Measurements from ENCODE around the gene UNC13B. TPM values are rescaled to one million over a fixed set of nuclear protein-coding genes. Genes with fewer than 3 reads are reported as not detected.
"Not testable (repeated sequence)": the region's sequence is repeated elsewhere in the genome, so short reads cannot be mapped to it uniquely, and the experiment has no call there.

UNC13B gene
- total RNA-seq, 6 experiments from 2014 or later, result 18.2 to 21.4 (median 19.7) TPM

DNA sequence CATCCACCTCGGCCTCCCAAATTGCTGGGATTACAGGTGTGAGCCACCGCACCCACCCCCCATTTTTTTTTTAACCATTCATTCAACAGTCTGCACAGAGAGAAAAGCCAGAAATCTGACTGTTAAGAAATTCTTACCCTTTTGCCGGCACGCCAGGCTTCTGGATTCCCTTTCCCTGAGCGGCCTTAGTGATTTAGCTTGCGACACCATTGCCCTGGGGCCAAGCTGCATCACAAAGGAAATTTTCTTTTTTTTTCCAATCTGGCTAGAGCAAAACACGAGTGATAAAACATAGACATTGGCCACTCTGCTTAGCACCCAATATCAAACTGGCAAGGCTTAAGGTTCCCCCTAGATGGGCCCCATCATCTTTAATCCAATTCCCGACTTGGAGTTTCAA is 24.9 kb upstream of the UNC13B start:
- peaks cover 11% of the 10 kb centered on the region for H3K36me3 Mint-ChIP-seq (ENCODE audit: low read depth)
- H3K27me3 Mint-ChIP-seq (ENCODE audit: insufficient read depth), result peaks cover 3% of the 10 kb centered on the region; the same call in 1 of the 2 replicates
- H3K27ac Mint-ChIP-seq, result no peak overlapping the region
- H3K9me3 Mint-ChIP-seq, result peaks cover 28% of the 10 kb centered on the region
- TF ChIP-seq, protein P1, sequence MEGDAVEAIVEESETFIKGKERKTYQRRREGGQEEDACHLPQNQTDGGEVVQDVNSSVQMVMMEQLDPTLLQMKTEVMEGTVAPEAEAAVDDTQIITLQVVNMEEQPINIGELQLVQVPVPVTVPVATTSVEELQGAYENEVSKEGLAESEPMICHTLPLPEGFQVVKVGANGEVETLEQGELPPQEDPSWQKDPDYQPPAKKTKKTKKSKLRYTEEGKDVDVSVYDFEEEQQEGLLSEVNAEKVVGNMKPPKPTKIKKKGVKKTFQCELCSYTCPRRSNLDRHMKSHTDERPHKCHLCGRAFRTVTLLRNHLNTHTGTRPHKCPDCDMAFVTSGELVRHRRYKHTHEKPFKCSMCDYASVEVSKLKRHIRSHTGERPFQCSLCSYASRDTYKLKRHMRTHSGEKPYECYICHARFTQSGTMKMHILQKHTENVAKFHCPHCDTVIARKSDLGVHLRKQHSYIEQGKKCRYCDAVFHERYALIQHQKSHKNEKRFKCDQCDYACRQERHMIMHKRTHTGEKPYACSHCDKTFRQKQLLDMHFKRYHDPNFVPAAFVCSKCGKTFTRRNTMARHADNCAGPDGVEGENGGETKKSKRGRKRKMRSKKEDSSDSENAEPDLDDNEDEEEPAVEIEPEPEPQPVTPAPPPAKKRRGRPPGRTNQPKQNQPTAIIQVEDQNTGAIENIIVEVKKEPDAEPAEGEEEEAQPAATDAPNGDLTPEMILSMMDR (IDR thresholded peaks at IDR 0.05), result no peak
- peaks cover 6% of the 10 kb centered on the region; the same call in 1 of the 2 replicates for H3K4me1 Mint-ChIP-seq (ENCODE audit: low read depth)
- no peak for DNase-seq
- peak overlapping the region; percentile 12; the same call in 1 of the 2 replicates for H3K4me3 Mint-ChIP-seq

- H3K27ac Mint-ChIP-seq, result no peak overlapping the region
- TF ChIP-seq, protein P1 (IDR thresholded peaks at IDR 0.05), result no peak
Measured at GRCh38 chr9:35140093-35140492, 21.7 kb upstream of the UNC13B start.

DNA sequence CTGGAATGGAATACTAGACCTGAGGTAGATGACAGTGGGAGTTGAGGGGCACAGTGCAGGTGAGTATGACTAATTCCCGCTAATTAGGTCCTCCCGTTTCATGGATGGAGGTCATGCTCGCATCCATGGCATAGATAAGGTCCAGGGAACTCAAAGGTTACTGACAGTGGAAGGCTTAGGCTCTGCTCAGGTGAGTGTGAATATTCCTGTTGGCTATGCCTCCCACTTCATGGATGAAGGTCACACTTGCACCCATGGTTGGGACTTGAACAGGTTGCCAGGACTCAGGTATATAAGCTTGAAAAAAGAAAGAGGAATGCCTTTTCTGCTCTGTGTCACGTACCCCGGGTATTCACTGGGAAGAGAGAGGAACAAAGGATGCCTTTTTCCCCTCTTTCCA is 19.8 kb upstream of the UNC13B start:
- TF ChIP-seq, protein P1 (IDR thresholded peaks at IDR 0.05), result no peak
- Mint-ChIP-seq H3K36me3 (ENCODE audit: low read depth) (peaks cover 19% of the 10 kb centered on the region), H3K27ac (no peak overlapping the region), H3K4me1 (ENCODE audit: low read depth) (peaks cover 2% of the 10 kb centered on the region; the same call in 1 of the 2 replicates), H3K9me3 (peaks cover 60% of the 10 kb centered on the region), H3K27me3 (ENCODE audit: insufficient read depth) (no peaks in the 10 kb centered on the region; the same call in 1 of the 2 replicates), H3K4me3 (no peak overlapping the region)
- no peak for DNase-seq

More at GRCh38 chr9:35140093-35140492, 21.7 kb upstream of the UNC13B start:
- no peak for DNase-seq
- Mint-ChIP-seq H3K9me3 (peaks cover 52% of the 10 kb centered on the region), H3K4me1 (ENCODE audit: low read depth) (peaks cover 6% of the 10 kb centered on the region; the same call in 1 of the 2 replicates), H3K4me3 (no peak overlapping the region; the same call in 1 of the 2 replicates), H3K36me3 (ENCODE audit: low read depth) (peaks cover 17% of the 10 kb centered on the region), H3K27me3 (ENCODE audit: insufficient read depth) (peaks cover 3% of the 10 kb centered on the region; the same call in 1 of the 2 replicates)

DNA sequence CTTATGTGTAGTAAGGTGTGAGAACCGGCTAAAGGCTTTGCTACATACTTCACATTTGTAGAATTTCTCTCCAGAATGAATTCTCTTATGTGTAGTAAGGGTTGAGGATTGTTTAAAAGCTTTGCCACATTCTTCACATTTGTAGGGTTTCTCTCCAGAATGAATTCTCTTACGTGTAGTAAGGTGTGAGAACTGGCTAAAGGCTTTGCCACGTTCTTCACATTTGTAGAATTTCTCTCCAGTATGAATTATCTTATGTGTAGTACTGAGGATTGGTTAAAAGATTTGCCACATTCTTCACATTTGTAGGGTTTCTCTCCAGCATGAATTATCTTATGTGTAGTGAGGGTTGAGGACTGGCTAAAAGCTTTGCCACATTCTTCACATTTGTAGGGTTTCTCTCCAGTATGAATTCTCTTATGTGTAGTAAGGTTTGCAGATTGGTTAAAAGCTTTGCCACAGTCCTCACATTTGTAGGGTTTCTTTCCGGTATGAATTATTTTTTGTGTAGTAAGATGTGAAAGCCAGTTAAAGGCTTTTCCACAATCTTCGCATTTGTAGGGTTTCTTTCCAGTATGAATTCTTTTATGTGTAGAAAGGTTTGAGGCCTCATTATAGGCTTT is 13.8 kb upstream of the UNC13B start:
- H3K27me3 Mint-ChIP-seq (ENCODE audit: insufficient read depth); DNase-seq; H3K4me1 Mint-ChIP-seq (ENCODE audit: low read depth); H3K27ac Mint-ChIP-seq; H3K4me3 Mint-ChIP-seq: not testable (repeated sequence)
- peaks cover 30% of the 10 kb centered on the region for H3K36me3 Mint-ChIP-seq (ENCODE audit: low read depth)
- peaks cover 60% of the 10 kb centered on the region for H3K9me3 Mint-ChIP-seq

- H3K9me3 Mint-ChIP-seq, result peaks cover 28% of the 10 kb centered on the region
- H3K36me3 Mint-ChIP-seq (ENCODE audit: low read depth), result peaks cover 19% of the 10 kb centered on the region
- no peak for DNase-seq
- no peaks in the 10 kb centered on the region for H3K4me1 Mint-ChIP-seq (ENCODE audit: low read depth)
- H3K27me3 Mint-ChIP-seq (ENCODE audit: insufficient read depth), result peaks cover 2% of the 10 kb centered on the region; the same call in 1 of the 2 replicates
- H3K27ac Mint-ChIP-seq, result no peak overlapping the region
- H3K4me3 Mint-ChIP-seq, result no peak overlapping the region
- TF ChIP-seq, protein P1 (IDR thresholded peaks at IDR 0.05), result no peak
Measured at GRCh38 chr9:35152926-35153325, 8.9 kb upstream of the UNC13B start.

DNA sequence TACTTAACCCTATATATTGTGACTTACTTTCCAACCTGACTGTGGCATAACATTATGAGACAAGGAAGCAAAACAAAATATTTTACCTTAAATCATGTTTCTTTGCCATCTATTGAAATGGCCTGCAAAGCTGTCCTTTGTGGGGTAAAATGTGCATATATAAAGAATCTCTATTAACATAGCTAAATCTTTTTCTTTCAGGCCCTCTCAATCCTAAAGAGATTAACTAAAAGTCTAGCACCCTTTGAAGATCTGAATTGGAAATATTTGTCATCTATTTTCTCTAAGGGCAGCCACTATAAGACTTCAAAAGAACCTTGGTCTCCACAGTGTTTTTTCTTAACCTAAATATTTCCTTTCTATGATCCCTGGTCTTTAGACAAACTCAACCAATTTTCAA is 5.0 kb upstream of the UNC13B start:
- H3K4me3 Mint-ChIP-seq, result no peak overlapping the region
- no peak for DNase-seq
- H3K36me3 Mint-ChIP-seq (ENCODE audit: low read depth), result no peaks in the 10 kb centered on the region
- no peak overlapping the region for H3K27ac Mint-ChIP-seq
- H3K4me1 Mint-ChIP-seq (ENCODE audit: low read depth), result 0 out of 2 replicates have a peak, but pooled peaks cover 5% of the 10 kb centered on the region
- TF ChIP-seq, protein P1 (IDR thresholded peaks at IDR 0.05), result no peak
- peaks cover 4% of the 10 kb centered on the region; the same call in 1 of the 2 replicates for H3K9me3 Mint-ChIP-seq
- no peaks in the 10 kb centered on the region for H3K27me3 Mint-ChIP-seq (ENCODE audit: insufficient read depth)

DNA sequence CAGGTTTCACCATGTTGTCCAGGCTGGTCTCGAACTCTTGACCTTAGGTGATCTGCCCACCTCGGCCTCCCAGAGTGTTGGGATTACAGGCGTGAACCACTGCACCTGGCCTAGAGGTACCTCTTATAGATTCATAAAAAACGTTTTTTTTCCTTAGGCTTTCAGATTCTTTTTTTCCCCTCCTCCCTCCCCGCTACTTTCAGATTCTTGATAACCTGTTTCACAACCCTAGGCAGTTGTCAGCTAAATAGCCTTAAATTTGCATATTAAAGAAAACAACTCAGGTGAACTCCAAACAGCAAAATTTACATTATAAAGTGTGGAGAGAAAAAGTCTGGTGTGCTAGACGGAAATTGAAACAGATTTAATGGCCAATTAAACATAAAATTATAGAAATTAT is 4.0 kb upstream of the UNC13B start:
- H3K36me3 Mint-ChIP-seq (ENCODE audit: low read depth); DNase-seq; H3K9me3 Mint-ChIP-seq; H3K27me3 Mint-ChIP-seq (ENCODE audit: insufficient read depth); H3K27ac Mint-ChIP-seq; H3K4me3 Mint-ChIP-seq; H3K4me1 Mint-ChIP-seq (ENCODE audit: low read depth): not testable (repeated sequence)
